SK-N-SH treated with all-trans-retinoic acid at 6 μM for 48 hours (cell line): Measurements from ENCODE around the gene PIN4.

ENCODE experiments used
- CSDC2 ChIP-seq: fragments of 250-450 bp; sonication (Bioruptor Pico); IDR thresholded peaks from 2 replicates; pipeline ENCODE4 v1.5.0; 2020; ENCODE audit warnings: mild to moderate bottlenecking, moderate library complexity
- ESRRG ChIP-seq: fragments of 250-450 bp; sonication (Bioruptor Pico); IDR thresholded peaks from 2 replicates; pipeline ENCODE4 v1.6.1; 2021; ENCODE audit warnings: mild to moderate bottlenecking
- GLIS3 ChIP-seq: fragments of 250-450 bp; sonication (Bioruptor Pico); IDR thresholded peaks from 2 replicates; pipeline ENCODE4 v1.5.0; 2020; ENCODE audit warnings: mild to moderate bottlenecking, moderate library complexity
- ISL1 ChIP-seq: fragments of 250-450 bp; sonication (Bioruptor Pico); IDR thresholded peaks from 2 replicates; pipeline ENCODE4 v2.1.2; 2022; ENCODE audit warnings: mild to moderate bottlenecking, moderate library complexity
- OSR1 ChIP-seq: fragments of 250-450 bp; sonication (Bioruptor Pico); IDR thresholded peaks from 2 replicates; pipeline ENCODE4 v1.8.0; 2022; ENCODE audit warnings: moderate library complexity, mild to moderate bottlenecking, inconsistent platforms
- PPARA ChIP-seq: fragments of 250-450 bp; sonication (Bioruptor Pico); IDR thresholded peaks from 2 replicates; pipeline ENCODE4 v1.5.0; 2020; ENCODE audit warnings: mild to moderate bottlenecking, borderline replicate concordance
- RARB ChIP-seq: fragments of 250-450 bp; sonication (Bioruptor Pico); IDR thresholded peaks from 2 replicates; pipeline ENCODE4 v1.8.0; 2021; ENCODE audit warnings: mild to moderate bottlenecking, moderate library complexity
- ZC3H10 ChIP-seq: fragments of 250-450 bp; sonication (Bioruptor Pico); IDR thresholded peaks from 2 replicates; pipeline ENCODE4 v1.5.1; 2021; ENCODE audit warnings: mild to moderate bottlenecking, moderate library complexity
- ZFP3 ChIP-seq: fragments of 250-450 bp; sonication (Bioruptor Pico); IDR thresholded peaks from 2 replicates; pipeline ENCODE4 v1.5.0; 2020; ENCODE audit warnings: mild to moderate bottlenecking, moderate library complexity
- ZFP30 ChIP-seq: fragments of 450-650 bp; formaldehyde crosslinking; IDR thresholded peaks from 2 replicates; pipeline ENCODE4 v1.5.0; 2022; ENCODE audit warnings: mild to moderate bottlenecking, moderate library complexity
- ZNF565 ChIP-seq: fragments of 450-650 bp; formaldehyde crosslinking; conservative IDR thresholded peaks from 2 replicates; pipeline ENCODE4 v1.5.0; 2020; ENCODE audit warnings: low read depth, mild to moderate bottlenecking, moderate library complexity
- ZNF70 ChIP-seq: fragments of 450-650 bp; formaldehyde crosslinking; IDR thresholded peaks from 2 replicates; pipeline ENCODE4 v1.5.0; 2020; ENCODE audit warnings: mild to moderate bottlenecking, moderate library complexity
- TF ChIP-seq, protein P1 (sequence below): fragments of 250-450 bp; sonication (Bioruptor Pico); IDR thresholded peaks from 2 replicates; pipeline ENCODE4 v1.5.1; 2021; ENCODE audit warnings: mild to moderate bottlenecking, moderate library complexity
- TF ChIP-seq, protein P2 (sequence below): fragments of 250-450 bp; sonication (Bioruptor Pico); IDR thresholded peaks from 2 replicates; pipeline ENCODE4 v1.8.0; 2020; ENCODE audit warnings: mild to moderate bottlenecking, moderate library complexity, borderline replicate concordance

DNA sequence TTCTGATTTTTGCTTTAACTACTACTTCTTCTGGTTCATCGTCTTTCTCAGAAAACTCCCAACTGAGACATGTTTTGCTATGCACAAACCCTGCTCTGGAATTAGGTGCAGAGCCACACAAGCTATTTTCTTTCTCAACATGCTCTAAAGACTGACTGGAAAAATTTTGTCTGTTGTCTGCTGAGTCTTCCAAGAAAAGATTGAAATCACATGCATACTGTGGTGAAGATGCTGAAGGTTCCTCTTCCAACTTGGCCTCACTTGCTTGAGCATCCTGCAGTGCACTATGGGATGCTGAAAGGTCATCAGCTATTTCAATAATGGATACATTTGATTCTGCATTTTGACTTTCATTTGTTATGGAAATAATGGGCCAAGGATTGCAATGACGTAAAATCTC, 24.1 kb downstream of the PIN4 start:
- TF ChIP-seq RARB (CRISPR knock-in tag) (no peak), ZC3H10 (CRISPR knock-in tag) (no peak), ZFP3 (no peak), CSDC2 (CRISPR knock-in tag) (no peak), ZFP30 (no peak), ESRRG (CRISPR knock-in tag) (no peak), ISL1 (no peak), OSR1 (CRISPR knock-in tag) (no peak), GLIS3 (CRISPR knock-in tag) (no peak), PPARA (CRISPR knock-in tag) (no peak), ZNF565 (CRISPR knock-in tag) (no peak), ZNF70 (CRISPR knock-in tag) (no peak)
- TF ChIP-seq, protein P1, sequence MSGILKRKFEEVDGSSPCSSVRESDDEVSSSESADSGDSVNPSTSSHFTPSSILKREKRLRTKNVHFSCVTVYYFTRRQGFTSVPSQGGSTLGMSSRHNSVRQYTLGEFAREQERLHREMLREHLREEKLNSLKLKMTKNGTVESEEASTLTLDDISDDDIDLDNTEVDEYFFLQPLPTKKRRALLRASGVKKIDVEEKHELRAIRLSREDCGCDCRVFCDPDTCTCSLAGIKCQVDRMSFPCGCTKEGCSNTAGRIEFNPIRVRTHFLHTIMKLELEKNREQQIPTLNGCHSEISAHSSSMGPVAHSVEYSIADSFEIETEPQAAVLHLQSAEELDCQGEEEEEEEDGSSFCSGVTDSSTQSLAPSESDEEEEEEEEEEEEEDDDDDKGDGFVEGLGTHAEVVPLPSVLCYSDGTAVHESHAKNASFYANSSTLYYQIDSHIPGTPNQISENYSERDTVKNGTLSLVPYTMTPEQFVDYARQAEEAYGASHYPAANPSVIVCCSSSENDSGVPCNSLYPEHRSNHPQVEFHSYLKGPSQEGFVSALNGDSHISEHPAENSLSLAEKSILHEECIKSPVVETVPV (CRISPR knock-in tag) = no peak
- TF ChIP-seq, protein P2, sequence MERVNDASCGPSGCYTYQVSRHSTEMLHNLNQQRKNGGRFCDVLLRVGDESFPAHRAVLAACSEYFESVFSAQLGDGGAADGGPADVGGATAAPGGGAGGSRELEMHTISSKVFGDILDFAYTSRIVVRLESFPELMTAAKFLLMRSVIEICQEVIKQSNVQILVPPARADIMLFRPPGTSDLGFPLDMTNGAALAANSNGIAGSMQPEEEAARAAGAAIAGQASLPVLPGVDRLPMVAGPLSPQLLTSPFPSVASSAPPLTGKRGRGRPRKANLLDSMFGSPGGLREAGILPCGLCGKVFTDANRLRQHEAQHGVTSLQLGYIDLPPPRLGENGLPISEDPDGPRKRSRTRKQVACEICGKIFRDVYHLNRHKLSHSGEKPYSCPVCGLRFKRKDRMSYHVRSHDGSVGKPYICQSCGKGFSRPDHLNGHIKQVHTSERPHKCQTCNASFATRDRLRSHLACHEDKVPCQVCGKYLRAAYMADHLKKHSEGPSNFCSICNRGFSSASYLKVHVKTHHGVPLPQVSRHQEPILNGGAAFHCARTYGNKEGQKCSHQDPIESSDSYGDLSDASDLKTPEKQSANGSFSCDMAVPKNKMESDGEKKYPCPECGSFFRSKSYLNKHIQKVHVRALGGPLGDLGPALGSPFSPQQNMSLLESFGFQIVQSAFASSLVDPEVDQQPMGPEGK = no peak
